COR-L47 (cell line): Measurements from ENCODE around the gene GAB2.
"Not testable (repeated sequence)": the region's sequence is repeated elsewhere in the genome, so short reads cannot be mapped to it uniquely, and the experiment has no call there.

ENCODE experiments used
- DNase-seq: peaks from one replicate; lab custom pipeline; 2025; lab: John Stamatoyannopoulos, UW

Gene GAB2

GRCh38 chr11:78244546-78245255 is 172.9 kb downstream of the GAB2 start:
- no peak for DNase-seq

- DNase-seq, result no peak
Observed at GRCh38 chr11:78244080-78244479, 173.5 kb downstream of the GAB2 start.

GRCh38 chr11:78241475-78241874 is 176.1 kb downstream of the GAB2 start:
- DNase-seq, result no peak

- no peak for DNase-seq
Observed at GRCh38 chr11:78239781-78240180, 177.8 kb downstream of the GAB2 start.

- DNase-seq, result no peak
Observed at GRCh38 chr11:78237293-78238046, 180.2 kb downstream of the GAB2 start.

GRCh38 chr11:78234006-78234405 is 183.6 kb downstream of the GAB2 start:
- DNase-seq, result no peak

GRCh38 chr11:78233046-78233445 is 184.6 kb downstream of the GAB2 start:
- DNase-seq, result not testable (repeated sequence)

GRCh38 chr11:78231962-78232501 is 185.6 kb downstream of the GAB2 start:
- no peak for DNase-seq

GRCh38 chr11:78230161-78230877 is 187.3 kb downstream of the GAB2 start:
- DNase-seq, result peak; percentile 4

GRCh38 chr11:78229106-78229505 is 188.5 kb downstream of the GAB2 start:
- no peak for DNase-seq

GRCh38 chr11:78228467-78228866 is 189.2 kb downstream of the GAB2 start:
- peak; percentile 52 for DNase-seq

- no peak for DNase-seq
Observed at GRCh38 chr11:78227921-78228320, 189.7 kb downstream of the GAB2 start.

GRCh38 chr11:78226684-78227680 is 190.6 kb downstream of the GAB2 start:
- DNase-seq, result no peak

GRCh38 chr11:78224906-78225420 is 192.7 kb downstream of the GAB2 start:
- DNase-seq, result no peak

GRCh38 chr11:78224506-78224905 is 193.1 kb downstream of the GAB2 start:
- no peak for DNase-seq

GRCh38 chr11:78223320-78223954 is 194.2 kb downstream of the GAB2 start:
- DNase-seq, result no peak

GRCh38 chr11:78222726-78223125 is 194.9 kb downstream of the GAB2 start:
- DNase-seq, result not testable (repeated sequence)

- no peak for DNase-seq
Observed at GRCh38 chr11:78221396-78222315, 196.0 kb downstream of the GAB2 start.
